ENCODE results near the gene NCAPD2.

DNA sequence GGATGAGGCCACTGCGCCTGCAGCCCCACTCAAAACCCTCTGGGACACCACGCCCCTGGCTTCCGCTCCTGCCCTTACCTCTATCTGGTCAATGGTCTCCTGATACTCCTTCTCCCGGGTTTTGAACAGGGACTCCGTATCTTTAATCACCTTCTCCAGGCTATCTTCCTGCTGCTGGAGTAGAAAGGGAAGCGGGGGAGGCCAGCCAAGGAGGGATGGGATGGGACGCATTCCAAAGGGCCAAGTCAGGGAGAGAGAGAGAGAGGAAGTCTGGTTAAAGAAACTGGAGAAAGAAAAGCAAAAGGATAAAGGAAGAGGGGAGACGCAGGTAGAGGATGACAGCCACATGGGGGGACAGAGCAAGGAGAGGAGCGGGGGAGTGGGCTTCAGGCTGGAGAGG lies 54.1 kb downstream of the NCAPD2 start:
- TF ChIP-seq, protein P1, sequence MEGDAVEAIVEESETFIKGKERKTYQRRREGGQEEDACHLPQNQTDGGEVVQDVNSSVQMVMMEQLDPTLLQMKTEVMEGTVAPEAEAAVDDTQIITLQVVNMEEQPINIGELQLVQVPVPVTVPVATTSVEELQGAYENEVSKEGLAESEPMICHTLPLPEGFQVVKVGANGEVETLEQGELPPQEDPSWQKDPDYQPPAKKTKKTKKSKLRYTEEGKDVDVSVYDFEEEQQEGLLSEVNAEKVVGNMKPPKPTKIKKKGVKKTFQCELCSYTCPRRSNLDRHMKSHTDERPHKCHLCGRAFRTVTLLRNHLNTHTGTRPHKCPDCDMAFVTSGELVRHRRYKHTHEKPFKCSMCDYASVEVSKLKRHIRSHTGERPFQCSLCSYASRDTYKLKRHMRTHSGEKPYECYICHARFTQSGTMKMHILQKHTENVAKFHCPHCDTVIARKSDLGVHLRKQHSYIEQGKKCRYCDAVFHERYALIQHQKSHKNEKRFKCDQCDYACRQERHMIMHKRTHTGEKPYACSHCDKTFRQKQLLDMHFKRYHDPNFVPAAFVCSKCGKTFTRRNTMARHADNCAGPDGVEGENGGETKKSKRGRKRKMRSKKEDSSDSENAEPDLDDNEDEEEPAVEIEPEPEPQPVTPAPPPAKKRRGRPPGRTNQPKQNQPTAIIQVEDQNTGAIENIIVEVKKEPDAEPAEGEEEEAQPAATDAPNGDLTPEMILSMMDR (IDR thresholded peaks at IDR 0.05), result no peak
- TF ChIP-seq POLR2A (IDR thresholded peaks at IDR 0.05), result no peak
